Measurements from ENCODE around the gene NRG2. TPM values are rescaled to one million over a fixed set of nuclear protein-coding genes. Genes with fewer than 3 reads are reported as not detected.

The NRG2 gene
- total and polyA plus RNA-seq, 5 donors from 2014 or later = not detected

DNA sequence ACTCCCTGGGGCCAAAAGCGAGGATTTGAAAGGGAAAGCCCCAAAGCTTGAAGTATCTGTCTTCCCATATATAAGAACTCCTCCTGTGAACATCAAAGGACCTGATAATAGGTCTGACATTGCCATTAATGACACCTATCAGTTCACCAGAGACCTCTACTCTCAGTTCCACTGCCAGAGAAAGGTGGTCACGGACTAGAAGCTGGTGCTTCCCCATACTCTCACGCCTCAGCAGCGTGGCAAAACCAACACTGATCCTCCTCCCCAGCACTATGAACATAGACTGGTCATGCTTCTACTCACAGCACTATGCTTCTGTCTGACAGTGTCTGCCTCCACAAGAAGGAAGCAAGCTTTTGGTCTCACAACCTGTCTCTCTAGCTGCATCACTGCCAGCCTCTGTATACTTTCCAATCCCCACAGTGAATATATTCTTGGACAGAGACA lies 37.9 kb downstream of the NRG2 start:
- Mint-ChIP-seq H3K36me3 (no peaks in the 10 kb centered on the region), H3K4me3 (no peak overlapping the region), H3K27me3 (peaks cover 40% of the 10 kb centered on the region), H3K4me1 (no peaks in the 10 kb centered on the region), H3K9me3 (peaks cover 0 to 2% (median 0%) of the 10 kb centered on the region in 7 donors), H3K27ac (no peak overlapping the region)
- no peak overlapping the region for H3K27ac ChIP-seq (ENCODE audit: insufficient read depth, low read length, poor library complexity, severe bottlenecking)
- H3K36me3 ChIP-seq (ENCODE audit: control insufficient read depth, insufficient read depth, low read length) = no peaks in the 10 kb centered on the region
- peaks cover 21% of the 10 kb centered on the region for H3K27me3 ChIP-seq (ENCODE audit: control insufficient read depth, insufficient read depth, low read length)
- no peaks in the 10 kb centered on the region for H3K4me1 ChIP-seq (ENCODE audit: control insufficient read depth, insufficient read depth, low read length, poor library complexity, severe bottlenecking)
- no peak overlapping the region for H3K4me3 ChIP-seq (ENCODE audit: low read depth, low read length)
- ATAC-seq (ENCODE audit: low read depth in 2 of 2) (no peak), DNase-seq (no peak)
- H3K9me3 ChIP-seq (ENCODE audit: control insufficient read depth in 2 of 2, low read length in 2 of 2) = no peaks in the 10 kb centered on the region

DNA sequence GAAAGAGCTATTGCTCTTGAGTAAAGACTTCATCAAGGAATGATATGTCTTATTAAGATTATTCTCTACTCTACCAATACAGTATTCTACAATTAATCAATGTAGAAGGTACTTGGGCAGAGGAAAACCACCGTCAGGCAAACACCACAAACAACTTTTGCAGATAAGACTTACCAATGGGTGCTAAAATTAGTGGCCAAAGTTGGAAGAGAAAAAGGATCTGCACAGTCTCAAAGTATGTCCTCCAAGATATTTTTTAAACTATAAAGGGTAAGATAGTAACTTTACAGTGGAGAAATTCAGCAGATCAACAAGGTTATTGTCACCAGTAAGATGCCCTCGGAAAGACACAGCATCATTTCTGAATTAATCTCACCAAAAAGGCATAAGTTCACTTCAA lies 38.9 kb downstream of the NRG2 start:
- ATAC-seq (ENCODE audit: low read depth in 2 of 2) (no peak), DNase-seq (no peak)
- Mint-ChIP-seq H3K9me3 (peaks cover 0 to 1% (median 0%) of the 10 kb centered on the region in 7 donors), H3K36me3 (no peaks in the 10 kb centered on the region), H3K4me1 (no peaks in the 10 kb centered on the region), H3K4me3 (no peak overlapping the region), H3K27ac (no peak overlapping the region), H3K27me3 (peaks cover 44% of the 10 kb centered on the region)
- Histone ChIP-seq H3K27ac (ENCODE audit: insufficient read depth, low read length, poor library complexity, severe bottlenecking) (no peak overlapping the region), H3K36me3 (ENCODE audit: control insufficient read depth, insufficient read depth, low read length) (no peaks in the 10 kb centered on the region), H3K9me3 (ENCODE audit: control insufficient read depth in 2 of 2, low read length in 2 of 2) (no peaks in the 10 kb centered on the region), H3K4me3 (ENCODE audit: low read depth, low read length) (no peak overlapping the region), H3K27me3 (ENCODE audit: control insufficient read depth, insufficient read depth, low read length) (peaks cover 21% of the 10 kb centered on the region), H3K4me1 (ENCODE audit: control insufficient read depth, insufficient read depth, low read length, poor library complexity, severe bottlenecking) (no peaks in the 10 kb centered on the region)

DNA sequence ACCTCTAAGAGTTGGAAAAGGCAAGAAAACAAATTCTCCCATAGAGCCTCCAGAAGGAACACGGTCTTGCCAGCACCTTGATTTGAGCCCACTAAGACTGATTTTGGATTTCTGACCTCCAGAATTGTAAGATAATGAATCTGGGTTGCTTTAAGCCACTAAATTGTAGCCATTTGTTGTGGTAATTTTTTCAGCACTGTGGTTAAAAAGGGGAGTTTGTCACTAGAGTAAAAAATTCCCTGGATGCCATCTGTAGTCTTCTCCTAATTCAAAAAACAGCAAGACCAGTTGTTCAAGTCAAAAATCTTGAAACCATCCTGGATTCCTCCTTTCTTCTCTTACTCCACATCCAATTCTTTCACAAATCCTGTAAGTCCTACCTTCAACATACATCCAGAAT lies 39.6 kb downstream of the NRG2 start:
- Histone ChIP-seq H3K9me3 (ENCODE audit: control insufficient read depth in 2 of 2, low read length in 2 of 2) (no peaks in the 10 kb centered on the region), H3K4me3 (ENCODE audit: low read depth, low read length) (no peak overlapping the region), H3K27ac (ENCODE audit: insufficient read depth, low read length, poor library complexity, severe bottlenecking) (no peak overlapping the region), H3K36me3 (ENCODE audit: control insufficient read depth, insufficient read depth, low read length) (no peaks in the 10 kb centered on the region), H3K27me3 (ENCODE audit: control insufficient read depth, insufficient read depth, low read length) (peaks cover 24% of the 10 kb centered on the region), H3K4me1 (ENCODE audit: control insufficient read depth, insufficient read depth, low read length, poor library complexity, severe bottlenecking) (no peaks in the 10 kb centered on the region)
- peaks cover 0 to 1% (median 0%) of the 10 kb centered on the region in 7 donors for H3K9me3 Mint-ChIP-seq
- no peaks in the 10 kb centered on the region for H3K36me3 Mint-ChIP-seq
- no peak overlapping the region for H3K27ac Mint-ChIP-seq
- no peaks in the 10 kb centered on the region for H3K4me1 Mint-ChIP-seq
- DNase-seq = no peak
- ATAC-seq (ENCODE audit: low read depth in 2 of 2) = no peak
- no peak overlapping the region for H3K4me3 Mint-ChIP-seq
- peaks cover 48% of the 10 kb centered on the region for H3K27me3 Mint-ChIP-seq

GRCh38 chr5:140000332-140000731 lies 42.8 kb downstream of the NRG2 start:
- Histone ChIP-seq H3K9me3 (ENCODE audit: control insufficient read depth in 2 of 2, low read length in 2 of 2) (no peaks in the 10 kb centered on the region), H3K27me3 (ENCODE audit: control insufficient read depth, insufficient read depth, low read length) (peaks cover 14% of the 10 kb centered on the region), H3K36me3 (ENCODE audit: control insufficient read depth, insufficient read depth, low read length) (no peaks in the 10 kb centered on the region), H3K4me1 (ENCODE audit: control insufficient read depth, insufficient read depth, low read length, poor library complexity, severe bottlenecking) (no peaks in the 10 kb centered on the region), H3K4me3 (ENCODE audit: low read depth, low read length) (no peak overlapping the region), H3K27ac (ENCODE audit: insufficient read depth, low read length, poor library complexity, severe bottlenecking) (no peak overlapping the region)
- H3K27ac Mint-ChIP-seq = no peak overlapping the region
- no peak overlapping the region for H3K4me3 Mint-ChIP-seq
- peaks cover 0 to 1% (median 0%) of the 10 kb centered on the region in 7 donors for H3K9me3 Mint-ChIP-seq
- H3K27me3 Mint-ChIP-seq = peaks cover 40% of the 10 kb centered on the region
- H3K4me1 Mint-ChIP-seq = no peaks in the 10 kb centered on the region
- no peaks in the 10 kb centered on the region for H3K36me3 Mint-ChIP-seq
- ATAC-seq (ENCODE audit: low read depth in 2 of 2) (no peak), DNase-seq (no peak)

DNA sequence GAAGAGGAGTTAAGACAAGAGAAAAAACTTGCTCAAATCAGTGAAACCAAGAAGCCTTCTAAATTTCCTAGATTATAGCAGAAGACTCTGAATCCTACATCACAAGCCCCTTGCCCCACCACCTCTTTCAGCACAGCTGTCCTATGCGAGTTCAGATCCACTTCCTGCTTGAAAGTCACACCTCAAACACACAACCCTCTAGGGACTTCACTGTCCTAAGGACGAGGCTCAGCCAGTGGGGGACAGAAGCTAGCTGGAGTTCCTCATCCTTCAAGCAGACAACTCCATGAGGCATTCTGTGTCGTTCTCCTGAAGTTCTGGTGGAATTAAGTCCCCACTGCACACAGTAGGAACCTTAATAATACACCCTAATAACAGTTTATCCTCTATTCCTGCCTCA lies 44.3 kb downstream of the NRG2 start:
- DNase-seq (no peak), ATAC-seq (ENCODE audit: low read depth in 2 of 2) (no peak)
- Mint-ChIP-seq H3K36me3 (no peaks in the 10 kb centered on the region), H3K27me3 (peaks cover 31% of the 10 kb centered on the region), H3K4me3 (no peak overlapping the region), H3K27ac (no peak overlapping the region), H3K4me1 (no peaks in the 10 kb centered on the region), H3K9me3 (peaks cover 0 to 3% (median 0%) of the 10 kb centered on the region in 7 donors)
- Histone ChIP-seq H3K36me3 (ENCODE audit: control insufficient read depth, insufficient read depth, low read length) (no peaks in the 10 kb centered on the region), H3K9me3 (ENCODE audit: control insufficient read depth in 2 of 2, low read length in 2 of 2) (no peaks in the 10 kb centered on the region), H3K27ac (ENCODE audit: insufficient read depth, low read length, poor library complexity, severe bottlenecking) (no peak overlapping the region), H3K27me3 (ENCODE audit: control insufficient read depth, insufficient read depth, low read length) (peaks cover 21% of the 10 kb centered on the region), H3K4me3 (ENCODE audit: low read depth, low read length) (no peak overlapping the region), H3K4me1 (ENCODE audit: control insufficient read depth, insufficient read depth, low read length, poor library complexity, severe bottlenecking) (no peaks in the 10 kb centered on the region)

GRCh38 chr5:139997276-139997675 lies 45.8 kb downstream of the NRG2 start:
- no peaks in the 10 kb centered on the region for H3K4me1 Mint-ChIP-seq

DNA sequence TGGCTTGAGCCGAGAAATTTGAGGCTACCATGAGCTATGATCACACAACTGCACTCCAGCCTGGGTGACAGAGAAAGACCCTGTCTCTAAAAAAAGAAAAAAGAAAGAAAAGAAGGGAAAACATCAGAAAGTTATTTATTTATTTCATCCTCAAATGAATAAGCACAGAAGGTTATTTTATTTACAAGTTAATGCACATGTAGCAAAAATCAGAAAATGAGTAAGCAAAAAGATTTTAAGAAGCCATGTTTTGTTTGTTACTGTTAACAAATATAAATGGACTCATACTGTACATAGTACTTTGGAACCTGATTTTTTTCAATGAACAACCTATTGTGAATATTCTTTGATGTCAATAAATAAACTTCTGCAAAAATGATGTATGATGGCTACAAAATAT lies 47.2 kb downstream of the NRG2 start:
- H3K4me3 ChIP-seq (ENCODE audit: low read depth, low read length) = no peak overlapping the region
- Mint-ChIP-seq H3K27ac (no peak overlapping the region), H3K36me3 (no peaks in the 10 kb centered on the region), H3K4me1 (no peaks in the 10 kb centered on the region), H3K4me3 (no peak overlapping the region), H3K9me3 (peaks cover 0 to 3% (median 0%) of the 10 kb centered on the region in 7 donors), H3K27me3 (peaks cover 35% of the 10 kb centered on the region)
- ATAC-seq (ENCODE audit: low read depth in 2 of 2) (no peak), DNase-seq (no peak)
- no peak overlapping the region for H3K27ac ChIP-seq (ENCODE audit: insufficient read depth, low read length, poor library complexity, severe bottlenecking)
- no peaks in the 10 kb centered on the region for H3K9me3 ChIP-seq (ENCODE audit: control insufficient read depth in 2 of 2, low read length in 2 of 2)
- no peaks in the 10 kb centered on the region for H3K4me1 ChIP-seq (ENCODE audit: control insufficient read depth, insufficient read depth, low read length, poor library complexity, severe bottlenecking)
- no peaks in the 10 kb centered on the region for H3K36me3 ChIP-seq (ENCODE audit: control insufficient read depth, insufficient read depth, low read length)
- peaks cover 20% of the 10 kb centered on the region for H3K27me3 ChIP-seq (ENCODE audit: control insufficient read depth, insufficient read depth, low read length)

More at GRCh38 chr5:139997276-139997675, 45.8 kb downstream of the NRG2 start:
- DNase-seq = no peak
- Histone ChIP-seq H3K4me1 (ENCODE audit: control insufficient read depth, insufficient read depth, low read length, poor library complexity, severe bottlenecking) (no peaks in the 10 kb centered on the region), H3K27me3 (ENCODE audit: control insufficient read depth, insufficient read depth, low read length) (peaks cover 20% of the 10 kb centered on the region), H3K27ac (ENCODE audit: insufficient read depth, low read length, poor library complexity, severe bottlenecking) (no peak overlapping the region), H3K4me3 (ENCODE audit: low read depth, low read length) (no peak overlapping the region), H3K9me3 (ENCODE audit: control insufficient read depth in 2 of 2, low read length in 2 of 2) (no peaks in the 10 kb centered on the region), H3K36me3 (ENCODE audit: control insufficient read depth, insufficient read depth, low read length) (no peaks in the 10 kb centered on the region)
- Mint-ChIP-seq H3K36me3 (no peaks in the 10 kb centered on the region), H3K27me3 (peaks cover 32% of the 10 kb centered on the region), H3K9me3 (peaks cover 0 to 3% (median 0%) of the 10 kb centered on the region in 7 donors), H3K4me3 (no peak overlapping the region), H3K27ac (no peak overlapping the region)
- ATAC-seq (ENCODE audit: low read depth in 2 of 2) = no peak

- ATAC-seq (ENCODE audit: low read depth in 2 of 2) (no peak), DNase-seq (no peak)
- Histone ChIP-seq H3K36me3 (ENCODE audit: control insufficient read depth, insufficient read depth, low read length) (no peaks in the 10 kb centered on the region), H3K9me3 (ENCODE audit: control insufficient read depth in 2 of 2, low read length in 2 of 2) (no peaks in the 10 kb centered on the region), H3K4me3 (ENCODE audit: low read depth, low read length) (no peak overlapping the region), H3K27me3 (ENCODE audit: control insufficient read depth, insufficient read depth, low read length) (peaks cover 20% of the 10 kb centered on the region), H3K27ac (ENCODE audit: insufficient read depth, low read length, poor library complexity, severe bottlenecking) (no peak overlapping the region), H3K4me1 (ENCODE audit: control insufficient read depth, insufficient read depth, low read length, poor library complexity, severe bottlenecking) (no peaks in the 10 kb centered on the region)
- H3K27me3 Mint-ChIP-seq = peaks cover 33% of the 10 kb centered on the region
- no peak overlapping the region for H3K4me3 Mint-ChIP-seq
- H3K27ac Mint-ChIP-seq = no peak overlapping the region
- no peaks in the 10 kb centered on the region for H3K36me3 Mint-ChIP-seq
- peaks cover 0 to 3% (median 0%) of the 10 kb centered on the region in 7 donors for H3K9me3 Mint-ChIP-seq
- H3K4me1 Mint-ChIP-seq = no peaks in the 10 kb centered on the region
Observed at GRCh38 chr5:139994234-139994633, 48.9 kb downstream of the NRG2 start.

Data from CD4-positive, CD25-positive, alpha-beta regulatory T cell (primary cell).